Fibroblast of skin of back (primary cell): ENCODE results near the gene C1QTNF1.
A peak's percentile ranks its signal among the peaks of the same experiment; 100 is the strongest.

Source experiments
- DNase-seq: peaks from one replicate; pipeline ENCODE4 v3.0.0-alpha.2; 2013

The C1QTNF1 gene

GRCh38 chr17:79042421-79043190, 18.6 kb downstream of the C1QTNF1 start:
- DNase-seq = peak; percentile 37

GRCh38 chr17:79043191-79043930, 19.4 kb downstream of the C1QTNF1 start:
- no peak for DNase-seq

GRCh38 chr17:79043931-79044320, 20.0 kb downstream of the C1QTNF1 start:
- no peak for DNase-seq

GRCh38 chr17:79044462-79044861, 20.5 kb downstream of the C1QTNF1 start:
- DNase-seq = no peak

GRCh38 chr17:79045001-79045729, 21.2 kb downstream of the C1QTNF1 start:
- no peak for DNase-seq

- DNase-seq = peak; percentile 60
Observed at GRCh38 chr17:79045842-79046196, 21.9 kb downstream of the C1QTNF1 start.

GRCh38 chr17:79046197-79046915, 22.4 kb downstream of the C1QTNF1 start:
- DNase-seq = no peak

GRCh38 chr17:79046916-79047280, 22.9 kb downstream of the C1QTNF1 start:
- no peak for DNase-seq

GRCh38 chr17:79047291-79047920, 23.4 kb downstream of the C1QTNF1 start:
- DNase-seq = no peak

- DNase-seq = peak; percentile 66
Observed at GRCh38 chr17:79047923-79048825, 24.2 kb downstream of the C1QTNF1 start.

GRCh38 chr17:79048826-79049755, 25.1 kb downstream of the C1QTNF1 start:
- no peak for DNase-seq

- DNase-seq = no peak
Observed at GRCh38 chr17:79049821-79050220, 25.9 kb downstream of the C1QTNF1 start.

GRCh38 chr17:79050551-79050950, 26.6 kb downstream of the C1QTNF1 start:
- no peak for DNase-seq

- no peak for DNase-seq
Observed at GRCh38 chr17:79051306-79051705, 27.3 kb downstream of the C1QTNF1 start.

GRCh38 chr17:79052131-79052530, 28.2 kb downstream of the C1QTNF1 start:
- DNase-seq = no peak

- DNase-seq = peak; percentile 56
Observed at GRCh38 chr17:79053251-79053925, 29.4 kb downstream of the C1QTNF1 start.

- DNase-seq = no peak
Observed at GRCh38 chr17:79054200-79054960, 30.4 kb downstream of the C1QTNF1 start.

- no peak for DNase-seq
Observed at GRCh38 chr17:79055197-79055596, 31.2 kb downstream of the C1QTNF1 start.
